Trophoblast cell (in vitro differentiated cells and primary cell): Measurements from ENCODE around the gene SETDB1.

ENCODE experiments used
- DNase-seq, 2 donors: peaks; one replicate each; pipeline ENCODE4 v3.0.0-alpha.2; 2016
- H2AFZ ChIP-seq: 2 replicates; pipeline ENCODE4 v1.6.1; 2013; ENCODE audit warnings: low read length, moderate library complexity, mild to moderate bottlenecking; ENCODE audit not compliant: insufficient read depth, poor library complexity
- H2AK5ac ChIP-seq: 2 replicates; pipeline ENCODE4 v1.6.1; 2013; ENCODE audit warnings: mild to moderate bottlenecking, low read length
- H2BK120ac ChIP-seq: 2 replicates; pipeline ENCODE4 v1.6.1; 2013; ENCODE audit warnings: low read length, mild to moderate bottlenecking, moderate library complexity; ENCODE audit not compliant: insufficient read depth, poor library complexity
- H2BK12ac ChIP-seq: 2 replicates; pipeline ENCODE4 v1.6.1; 2013; ENCODE audit warnings: mild to moderate bottlenecking, low read length, moderate library complexity
- H2BK5ac ChIP-seq: 2 replicates; pipeline ENCODE4 v1.6.1; 2013; ENCODE audit warnings: low read length, low read depth, moderate library complexity, mild to moderate bottlenecking; ENCODE audit not compliant: poor library complexity
- H3K14ac ChIP-seq: 2 replicates; pipeline ENCODE4 v1.6.1; 2013; ENCODE audit warnings: mild to moderate bottlenecking, low read length
- H3K18ac ChIP-seq: 2 replicates; pipeline ENCODE4 v1.6.1; 2013; ENCODE audit warnings: mild to moderate bottlenecking, low read length
- H3K23ac ChIP-seq: 2 replicates; pipeline ENCODE4 v1.6.1; 2013; ENCODE audit warnings: low read length
- H3K27ac ChIP-seq: 2 replicates; pipeline ENCODE4 v1.5.1; 2013; ENCODE audit warnings: low read depth, mild to moderate bottlenecking, inconsistent platforms, low read length, moderate library complexity
- H3K27me3 ChIP-seq: 2 replicates; pipeline ENCODE4 v1.6.1; 2013; ENCODE audit warnings: inconsistent platforms, mild to moderate bottlenecking, low read length, moderate library complexity; ENCODE audit not compliant: insufficient read depth
- H3K36me3 ChIP-seq, 2 experiments: 1 replicate in 1 of 2; 2 replicates in 1 of 2; pipeline ENCODE4 v1.6.1; 2013; ENCODE audit warnings: low read length in 2 of 2, mild to moderate bottlenecking in 2 of 2, moderate library complexity in 1 of 2; ENCODE audit not compliant: insufficient read depth in 2 of 2, control insufficient read depth in 1 of 2
- H3K4ac ChIP-seq: 2 replicates; pipeline ENCODE4 v1.6.1; 2013; ENCODE audit warnings: low read depth, mild to moderate bottlenecking, low read length, moderate library complexity
- H3K4me1 ChIP-seq, 2 experiments: 1 replicate in 1 of 2; 2 replicates in 1 of 2; pipeline ENCODE4 v1.6.1; 2013; ENCODE audit warnings: low read length in 2 of 2, mild to moderate bottlenecking in 2 of 2, moderate library complexity in 1 of 2; ENCODE audit not compliant: insufficient read depth in 2 of 2, control insufficient read depth in 1 of 2
- H3K4me2 ChIP-seq: 2 replicates; pipeline ENCODE4 v1.6.1; 2013; ENCODE audit warnings: inconsistent platforms, mild to moderate bottlenecking, low read length, moderate library complexity
- H3K4me3 ChIP-seq: 2 replicates; pipeline ENCODE4 v1.5.1; 2013; ENCODE audit warnings: mild to moderate bottlenecking, low read depth, low read length, inconsistent platforms
- H3K79me1 ChIP-seq: one replicate; pipeline ENCODE4 v1.6.1; 2013; ENCODE audit warnings: low read length
- H3K79me2 ChIP-seq: 2 replicates; pipeline ENCODE4 v1.6.1; 2013; ENCODE audit warnings: low read length, mild to moderate bottlenecking; ENCODE audit not compliant: control insufficient read depth, insufficient read depth, poor library complexity
- H3K9ac ChIP-seq: 2 replicates; pipeline ENCODE4 v1.6.1; 2013; ENCODE audit warnings: mild to moderate bottlenecking, low read length
- H3K9me3 ChIP-seq: 2 replicates; pipeline ENCODE4 v1.6.1; 2013; ENCODE audit warnings: low read depth, mild to moderate bottlenecking, control low read depth, inconsistent platforms, low read length; ENCODE audit not compliant: insufficient read depth
- H4K12ac ChIP-seq: 2 replicates; pipeline ENCODE4 v1.6.1; 2013; ENCODE audit warnings: low read depth, mild to moderate bottlenecking, low read length, moderate library complexity
- H4K8ac ChIP-seq: 2 replicates; pipeline ENCODE4 v1.6.1; 2013; ENCODE audit warnings: low read depth, mild to moderate bottlenecking, low read length, moderate library complexity
- H4K91ac ChIP-seq: one replicate; pipeline ENCODE4 v1.6.1; 2013; ENCODE audit warnings: low read depth, mild to moderate bottlenecking, low read length, moderate library complexity
- WGBS: extraction: QIAGEN DNeasy Blood & Tissue Kit; methylation state at CpG from one replicate; pipeline ENCODE4 v1.1.7; 2013; ENCODE audit warnings: missing lambda C conversion rate; ENCODE audit not compliant: insufficient read length, insufficient coverage; ENCODE audit errors: extremely low coverage; 5-methylcytosine and 5-hydroxymethylcytosine counted together

SETDB1 gene

GRCh38 chr1:150912623-150913022 lies 13.5 kb upstream of the SETDB1 start:
- Histone ChIP-seq H4K91ac (no peak overlapping the region), H3K18ac (no peak overlapping the region), H3K4me2 (no peak overlapping the region), H3K36me3 (no peaks in the 10 kb centered on the region), H3K23ac (no peak overlapping the region), H2BK120ac (no peak overlapping the region), H3K27me3 (no peaks in the 10 kb centered on the region), H4K12ac (no peak overlapping the region), H3K4ac (no peak overlapping the region), H3K79me1 (no peaks in the 10 kb centered on the region), H2AK5ac (no peak overlapping the region), H3K9me3 (peaks cover 4% of the 10 kb centered on the region), H3K9ac (no peak overlapping the region), H3K27ac (no peak overlapping the region), H3K4me1 (no peaks in the 10 kb centered on the region), H3K79me2 (no peaks in the 10 kb centered on the region), H3K4me3 (no peak overlapping the region), H3K14ac (no peak overlapping the region), H2BK12ac (no peak overlapping the region), H2BK5ac (no peak overlapping the region), H4K8ac (no peak overlapping the region), H2AFZ (no peak overlapping the region)
- DNase-seq: no peak

- H4K12ac ChIP-seq: no peak overlapping the region
- H2AK5ac ChIP-seq: no peak overlapping the region
- no peaks in the 10 kb centered on the region for H3K9me3 ChIP-seq
- no peaks in the 10 kb centered on the region for H3K79me2 ChIP-seq
- no peak overlapping the region for H2AFZ ChIP-seq
- no peak overlapping the region for H3K27ac ChIP-seq
- no peak overlapping the region for H4K8ac ChIP-seq
- no peak overlapping the region for H3K4me3 ChIP-seq
- no peak overlapping the region for H3K18ac ChIP-seq
- WGBS: no CpG with 5 or more reads among the region's 7 CpGs
- H3K4me1 ChIP-seq: no peaks in the 10 kb centered on the region
- no peak overlapping the region for H4K91ac ChIP-seq
- H3K9ac ChIP-seq: no peak overlapping the region
- no peaks in the 10 kb centered on the region for H3K36me3 ChIP-seq
- H2BK12ac ChIP-seq: no peak overlapping the region
- no peaks in the 10 kb centered on the region for H3K79me1 ChIP-seq
- H3K4me2 ChIP-seq: no peak overlapping the region
- no peak overlapping the region for H3K14ac ChIP-seq
- H2BK5ac ChIP-seq: no peak overlapping the region
- H3K27me3 ChIP-seq: no peaks in the 10 kb centered on the region
- DNase-seq: no peak
- no peak overlapping the region for H3K4ac ChIP-seq
- no peak overlapping the region for H3K23ac ChIP-seq
- no peak overlapping the region for H2BK120ac ChIP-seq
Measured at GRCh38 chr1:150917387-150917786, 8.8 kb upstream of the SETDB1 start.

GRCh38 chr1:150922519-150922975 lies 3.6 kb upstream of the SETDB1 start:
- Histone ChIP-seq H3K9ac (no peak overlapping the region), H2BK5ac (no peak overlapping the region), H4K12ac (no peak overlapping the region), H3K4me2 (no peak overlapping the region), H3K14ac (no peak overlapping the region), H2BK120ac (no peak overlapping the region), H3K18ac (no peak overlapping the region), H3K79me2 (no peaks in the 10 kb centered on the region), H2AFZ (no peak overlapping the region), H2AK5ac (no peak overlapping the region), H3K4ac (no peak overlapping the region), H3K36me3 (peaks cover 0 to under 1% of the 10 kb centered on the region in 2 experiments), H3K23ac (no peak overlapping the region), H3K27me3 (no peaks in the 10 kb centered on the region), H4K91ac (no peak overlapping the region), H3K79me1 (peaks cover 3% of the 10 kb centered on the region), H3K9me3 (peaks cover 1% of the 10 kb centered on the region), H4K8ac (no peak overlapping the region), H2BK12ac (no peak overlapping the region), H3K4me3 (no peak overlapping the region), H3K4me1 (peaks cover 2 to 3% of the 10 kb centered on the region in 2 experiments), H3K27ac (no peak overlapping the region)
- peak; percentile 83 to 94 for DNase-seq
- WGBS: no CpG with 5 or more reads among the region's 2 CpGs

- H3K14ac ChIP-seq: no peak overlapping the region
Measured at GRCh38 chr1:150925080-150925479, 1.1 kb upstream of the SETDB1 start.

More at GRCh38 chr1:150925080-150925479, 1.1 kb upstream of the SETDB1 start:
- Histone ChIP-seq H4K91ac (no peak overlapping the region), H3K4ac (no peak overlapping the region), H2BK120ac (no peak overlapping the region), H3K4me2 (no peak overlapping the region), H3K79me1 (peaks cover 3% of the 10 kb centered on the region), H3K4me3 (no peak overlapping the region), H4K12ac (no peak overlapping the region), H3K27me3 (no peaks in the 10 kb centered on the region), H4K8ac (peak overlapping the region; percentile 43), H2AFZ (no peak overlapping the region), H3K9me3 (peaks cover 1% of the 10 kb centered on the region), H2BK5ac (no peak overlapping the region), H2BK12ac (no peak overlapping the region), H3K4me1 (peaks cover 2 to 3% of the 10 kb centered on the region in 2 experiments), H3K27ac (no peak overlapping the region), H3K9ac (no peak overlapping the region), H3K79me2 (no peaks in the 10 kb centered on the region), H3K36me3 (peaks cover 3 to 13% of the 10 kb centered on the region in 2 experiments), H2AK5ac (no peak overlapping the region), H3K18ac (no peak overlapping the region), H3K23ac (no peak overlapping the region)
- peak; percentile 24 to 57 for DNase-seq
- no CpG with 5 or more reads among the region's 23 CpGs for WGBS
